ENCODE measurements around the gene KLC1. TPM values are rescaled to one million over a fixed set of nuclear protein-coding genes. Genes with fewer than 3 reads are reported as not detected.

KLC1 gene
- total RNA-seq, 2 donors from 2014 or later: 168 to 287 TPM

GRCh38 chr14:103708750-103709187 is 79.8 kb downstream of the KLC1 start:
- DNase-seq (ENCODE audit: low spot score): peak; percentile 89
- Histone ChIP-seq H3K27me3 (replicated peaks; ENCODE audit: insufficient read depth) (no peaks in the 10 kb centered on the region), H3K4me3 (no peak overlapping the region), H3K9me3 (no peaks in the 10 kb centered on the region), H3K4me1 (replicated peaks) (peaks cover 69% of the 10 kb centered on the region), H3K27ac (peak overlapping the region; percentile 60 to 88), H3K36me3 (no peaks in the 10 kb centered on the region)
- intact Hi-C loops (cut with DNase I): no loop called here
- WGBS: 27% methylated on average over 18 of the region's 18 CpGs
- peak; percentile 90 for TF ChIP-seq POLR2AphosphoS5 (IDR thresholded peaks at IDR 0.05)
- peak in 1 of 4 experiments; percentile 20 for TF ChIP-seq CTCF (IDR thresholded peaks at IDR 0.05)
- TF ChIP-seq POLR2A (IDR thresholded peaks at IDR 0.05): no peak

GRCh38 chr14:103709814-103710213 is 80.8 kb downstream of the KLC1 start:
- H3K36me3 ChIP-seq: no peaks in the 10 kb centered on the region
- intact Hi-C loops (cut with DNase I): loop anchor here (10.0 kb wide), 1 partner anchor 145 kb away; the partner anchor contains the start of genes BAG5 and COA8
- DNase-seq (ENCODE audit: low spot score): no peak
- 84% methylated on average over 15 of the region's 15 CpGs for whole genome bisulfite sequencing
- peaks cover 69% of the 10 kb centered on the region for H3K4me1 ChIP-seq (replicated peaks)
- no peaks in the 10 kb centered on the region for H3K27me3 ChIP-seq (replicated peaks; ENCODE audit: insufficient read depth)
- H3K9me3 ChIP-seq: no peaks in the 10 kb centered on the region
- H3K4me3 ChIP-seq: no peak overlapping the region
- H3K27ac ChIP-seq: peak overlapping the region; percentile 60 to 88
- no peak for TF ChIP-seq CTCF (IDR thresholded peaks at IDR 0.05)
- TF ChIP-seq POLR2A (IDR thresholded peaks at IDR 0.05): no peak
- TF ChIP-seq POLR2AphosphoS5 (IDR thresholded peaks at IDR 0.05): no peak

GRCh38 chr14:103710771-103711377 is 81.9 kb downstream of the KLC1 start:
- Histone ChIP-seq H3K4me1 (replicated peaks) (peaks cover 63% of the 10 kb centered on the region), H3K27me3 (replicated peaks; ENCODE audit: insufficient read depth) (no peaks in the 10 kb centered on the region), H3K4me3 (no peak overlapping the region), H3K27ac (peak overlapping the region; percentile 83 to 88), H3K36me3 (no peaks in the 10 kb centered on the region), H3K9me3 (no peaks in the 10 kb centered on the region)
- 40% methylated on average over 9 of the region's 9 CpGs for WGBS
- intact Hi-C loops (cut with DNase I): loop anchor here (10.0 kb wide), 1 partner anchor 146 kb away; the partner anchor contains the start of genes BAG5 and COA8
- peak; percentile 65 for DNase-seq (ENCODE audit: low spot score)
- TF ChIP-seq POLR2A (IDR thresholded peaks at IDR 0.05) (no peak), POLR2AphosphoS5 (IDR thresholded peaks at IDR 0.05) (peak; percentile 63)

- Histone ChIP-seq H3K36me3 (no peaks in the 10 kb centered on the region), H3K9me3 (no peaks in the 10 kb centered on the region), H3K27me3 (replicated peaks; ENCODE audit: insufficient read depth) (no peaks in the 10 kb centered on the region), H3K4me1 (replicated peaks) (peaks cover 56% of the 10 kb centered on the region), H3K27ac (peak overlapping the region; percentile 83 to 88), H3K4me3 (no peak overlapping the region)
- WGBS: 38% methylated on average over 20 of the region's 27 CpGs
- TF ChIP-seq POLR2A (IDR thresholded peaks at IDR 0.05) (peak; percentile 37), POLR2AphosphoS5 (IDR thresholded peaks at IDR 0.05) (peak; percentile 82), CTCF (IDR thresholded peaks at IDR 0.05) (no peak)
- intact Hi-C loops (cut with DNase I): loop anchor here (10.0 kb wide), 1 partner anchor 147 kb away; the partner anchor contains the start of genes BAG5 and COA8
- peak; percentile 92 for DNase-seq (ENCODE audit: low spot score)
Measured at GRCh38 chr14:103711516-103712431, 82.8 kb downstream of the KLC1 start.

GRCh38 chr14:103712633-103713247 is 83.7 kb downstream of the KLC1 start:
- 56% methylated on average over 24 of the region's 24 CpGs for WGBS
- Histone ChIP-seq H3K4me1 (replicated peaks) (peaks cover 46% of the 10 kb centered on the region), H3K4me3 (no peak overlapping the region), H3K27me3 (replicated peaks; ENCODE audit: insufficient read depth) (no peaks in the 10 kb centered on the region), H3K36me3 (no peaks in the 10 kb centered on the region), H3K27ac (peak overlapping the region; percentile 83 to 88), H3K9me3 (no peaks in the 10 kb centered on the region)
- no peak for DNase-seq (ENCODE audit: low spot score)
- no peak for TF ChIP-seq CTCF (IDR thresholded peaks at IDR 0.05)
- TF ChIP-seq POLR2AphosphoS5 (IDR thresholded peaks at IDR 0.05): no peak
- intact Hi-C loops (cut with DNase I): loop anchor here (10.0 kb wide), 1 partner anchor 148 kb away; the partner anchor contains the start of genes BAG5 and COA8
